Lower leg skin (tissue), 3 donors: ENCODE data around the gene SLC51B.

ENCODE experiments used
- CTCF ChIP-seq, 3 donors: fragments of 450-650 bp; IDR thresholded peaks; one replicate each; pipeline ENCODE4 v1.5.1; 2016; ENCODE audit warnings: antibody characterized with exemption in 3 of 3, mild to moderate bottlenecking in 3 of 3, moderate library complexity in 2 of 3
- POLR2A ChIP-seq, 2 donors: fragments of 450-650 bp; IDR thresholded peaks; one replicate each; pipeline ENCODE4 v1.6.1; 2016 to 2017; ENCODE audit warnings: antibody characterized with exemption in 2 of 2, mild to moderate bottlenecking in 1 of 2, moderate library complexity in 1 of 2

- no peak for TF ChIP-seq POLR2A (IDR thresholded peaks at IDR 0.05)
- TF ChIP-seq CTCF (IDR thresholded peaks at IDR 0.05), result no peak
Observed at GRCh38 chr15:64997745-64998375, 47.3 kb upstream of the SLC51B start.
